Gastrocnemius medialis (tissue), 4 donors: ENCODE results near the gene VKORC1L1.

Experiments
- CTCF ChIP-seq, 5 experiments: fragments of 450-650 bp in 3 of 5; fragments of 200-600 bp in 2 of 5; sonication (generic) in 2 of 5; IDR thresholded peaks in 4 of 5; conservative IDR thresholded peaks in 1 of 5; 1 replicate in 4 of 5; 2 replicates in 1 of 5; pipeline ENCODE4 v1.5.1; 2016 to 2019; ENCODE audit warnings: antibody characterized with exemption in 5 of 5, mild to moderate bottlenecking in 3 of 5, moderate library complexity in 3 of 5
- POLR2A ChIP-seq, 2 donors: fragments of 450-650 bp; IDR thresholded peaks; one replicate each; pipeline ENCODE4 v1.6.1; 2017; ENCODE audit warnings: antibody characterized with exemption in 2 of 2, mild to moderate bottlenecking in 2 of 2, moderate library complexity in 2 of 2

GRCh38 chr7:65967361-65968155 is 94.7 kb downstream of the VKORC1L1 start:
- no peak for TF ChIP-seq CTCF (IDR thresholded peaks at IDR 0.05 in 4 of 5, conservative IDR thresholded peaks at IDR 0.05 in 1 of 5)
- no peak for TF ChIP-seq POLR2A (IDR thresholded peaks at IDR 0.05)
